GM18951 (cell line): ENCODE data around the gene ARSH.
"Not testable (repeated sequence)": the region's sequence is repeated elsewhere in the genome, so short reads cannot be mapped to it uniquely, and the experiment has no call there.

Experiments used
- POLR2A ChIP-seq: IDR thresholded peaks from 4 replicates; pipeline ENCODE4 v1.6.1; 2011; ENCODE audit warnings: mild to moderate bottlenecking; ENCODE audit not compliant: insufficient read length, insufficient read depth; ENCODE audit errors: extremely low read depth
- in situ Hi-C: fragments of 300-500 bp; cut with MboI; formaldehyde crosslinking; loops from one replicate; pipeline ENCODE4 v1.12.0; 2022; ENCODE audit warnings: low sequenced_read_pairs, mixed read lengths, inconsistent platforms; ENCODE audit not compliant: unreplicated experiment

ARSH gene

GRCh38 chrX:3006495-3006894, at the start of gene ARSH:
Gene ARSH, plus strand, starts transcription at chrX:3006546. Its CDS starts 67 bp downstream, at chrX:3006613.
- no peak for TF ChIP-seq POLR2A
- in situ Hi-C loops: no loop called here

GRCh38 chrX:2958199-2958598, 48.1 kb upstream of the ARSH start:
- in situ Hi-C loops: no loop called here
- TF ChIP-seq POLR2A: no peak

DNA sequence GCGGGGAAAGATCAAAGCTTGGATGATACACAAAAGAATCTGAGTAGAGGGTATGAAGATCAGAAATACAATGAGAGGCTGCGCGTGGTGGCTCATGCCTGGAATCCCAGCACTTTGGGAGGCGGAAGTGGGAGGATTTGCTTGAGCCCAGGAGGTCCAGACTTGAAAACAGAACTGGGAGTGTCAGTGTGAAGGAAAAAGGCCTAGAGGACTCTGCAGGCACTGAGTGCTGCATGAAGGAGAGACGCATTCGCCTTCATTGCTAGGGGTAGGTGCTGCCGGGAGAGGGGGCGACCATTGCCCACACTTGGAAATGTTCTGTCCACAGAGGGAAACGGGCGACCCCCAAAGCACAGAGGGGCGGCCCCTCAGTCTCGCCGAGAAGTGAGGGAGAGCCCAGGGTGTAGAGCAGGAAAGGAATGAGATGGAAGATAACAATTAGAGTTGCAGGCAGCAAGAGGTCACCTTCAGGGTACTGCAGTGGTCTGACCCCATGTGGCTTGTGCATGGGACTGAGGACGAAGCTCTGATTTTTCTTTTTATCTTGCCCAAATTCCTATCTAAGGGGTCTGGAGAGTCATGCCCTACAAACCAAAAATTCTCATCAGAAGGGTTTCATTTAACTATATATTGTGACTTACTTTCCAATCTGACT, 45.4 kb upstream of the ARSH start:
- no peak for TF ChIP-seq POLR2A
- in situ Hi-C loops: no loop called here

DNA sequence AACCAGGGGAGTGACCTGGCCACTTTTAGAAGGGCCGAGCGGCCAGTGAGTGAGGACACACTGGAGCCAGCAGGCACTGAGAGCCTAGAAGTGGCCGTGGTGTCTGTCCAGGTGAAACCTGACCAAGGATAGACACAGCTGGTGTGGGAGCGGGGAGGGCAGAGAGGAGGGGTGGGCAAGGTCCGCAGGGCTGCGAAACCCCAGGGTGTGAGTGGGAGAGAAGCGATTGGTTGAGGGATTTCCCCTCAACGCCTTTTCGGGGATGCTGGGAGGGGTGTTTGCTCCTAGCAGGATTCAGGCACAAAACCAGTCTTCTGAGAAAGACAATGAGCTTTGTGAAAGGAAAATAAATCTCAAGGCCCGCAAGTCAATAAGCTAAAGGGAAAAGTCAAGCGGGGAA, 44.0 kb upstream of the ARSH start:
- in situ Hi-C loops: no loop called here
- no peak for TF ChIP-seq POLR2A

- in situ Hi-C loops: not testable (repeated sequence)
These were observed 42.9 kb upstream of the ARSH start for GRCh38 chrX:2963449-2963848.

GRCh38 chrX:2963992-2964794, 42.2 kb upstream of the ARSH start:
- in situ Hi-C loops: not testable (repeated sequence)

DNA sequence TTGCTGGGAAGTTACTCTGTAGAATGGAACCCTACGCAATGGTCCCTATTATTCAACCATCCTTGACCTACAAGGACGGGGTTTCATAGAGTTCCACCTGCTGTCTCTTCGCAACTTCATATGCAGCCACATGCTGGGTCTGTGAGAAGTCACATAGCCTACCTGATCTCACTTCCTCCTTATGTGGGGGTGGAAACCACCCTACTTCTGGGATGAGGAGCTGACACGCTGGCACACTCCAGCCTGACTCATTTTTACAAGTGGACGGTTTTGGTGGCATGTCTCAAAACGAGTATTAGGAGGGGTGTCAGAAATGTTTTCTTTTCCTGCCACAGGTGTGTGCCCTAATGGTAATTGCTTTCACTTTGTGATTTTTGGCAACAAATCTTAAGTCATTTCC, 40.4 kb upstream of the ARSH start:
- in situ Hi-C loops: no loop called here
- no peak for TF ChIP-seq POLR2A

DNA sequence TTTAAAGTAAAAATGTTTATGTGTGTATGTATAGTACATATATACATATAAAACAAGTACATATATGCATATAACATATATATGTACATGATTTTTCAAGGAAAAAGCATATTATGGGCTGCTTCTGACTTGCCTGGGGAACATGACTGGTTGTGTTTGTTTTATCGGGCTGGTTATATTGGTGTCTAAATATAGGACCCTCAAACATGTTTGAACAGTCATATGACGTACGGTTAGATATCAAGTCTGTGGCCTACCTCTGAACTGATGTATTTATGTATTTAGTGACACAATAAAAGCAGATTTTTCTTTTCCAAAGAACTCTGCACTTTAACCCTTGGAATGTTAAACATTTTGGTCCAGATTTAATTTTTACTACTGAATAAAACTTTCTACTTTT, 39.3 kb upstream of the ARSH start:
- TF ChIP-seq POLR2A: no peak
- in situ Hi-C loops: no loop called here

DNA sequence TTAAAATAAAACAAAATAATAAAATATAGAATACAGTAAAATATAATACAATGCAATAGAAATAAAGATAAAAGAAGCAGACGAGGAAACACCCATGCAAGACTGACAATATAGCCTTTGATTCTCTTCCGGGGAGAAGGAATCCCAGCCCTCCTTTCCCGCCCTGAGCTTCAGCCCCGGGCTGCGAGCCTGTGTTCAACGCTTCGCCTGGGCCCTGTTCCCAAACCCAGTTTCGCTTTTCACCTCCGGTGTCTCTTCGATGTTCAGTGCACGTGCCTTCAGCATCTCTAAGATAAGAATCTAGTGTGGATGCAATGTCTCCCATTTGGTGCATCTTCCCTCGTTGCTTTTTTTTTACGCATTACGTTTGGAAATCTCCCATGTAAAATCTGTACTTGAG, 38.8 kb upstream of the ARSH start:
- in situ Hi-C loops: no loop called here
- TF ChIP-seq POLR2A: no peak

- no peak for TF ChIP-seq POLR2A
- in situ Hi-C loops: no loop called here
These were observed 38.1 kb upstream of the ARSH start for GRCh38 chrX:2967998-2968909.

DNA sequence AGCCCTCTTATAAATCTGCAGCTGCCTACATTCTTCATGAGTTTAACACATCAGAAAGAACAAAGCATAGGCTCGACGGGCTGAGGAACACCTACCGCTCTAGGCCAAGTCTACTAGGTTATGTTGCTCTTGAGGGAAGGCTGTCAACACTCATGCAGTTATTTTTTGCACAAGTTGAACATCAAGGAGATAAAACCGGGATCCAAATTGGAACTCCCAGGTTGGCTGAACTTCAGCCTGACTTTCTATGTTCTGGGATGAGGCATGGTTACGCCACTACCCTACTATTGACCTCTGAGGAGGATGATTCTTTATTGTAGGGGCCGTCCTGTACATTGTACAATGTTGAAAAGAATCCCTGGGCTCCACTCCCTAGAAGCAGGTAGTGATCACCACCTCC, 37.3 kb upstream of the ARSH start:
- in situ Hi-C loops: no loop called here
- TF ChIP-seq POLR2A: no peak

- in situ Hi-C loops: no loop called here
- TF ChIP-seq POLR2A: no peak
These were observed 34.0 kb upstream of the ARSH start for GRCh38 chrX:2972391-2972790.

DNA sequence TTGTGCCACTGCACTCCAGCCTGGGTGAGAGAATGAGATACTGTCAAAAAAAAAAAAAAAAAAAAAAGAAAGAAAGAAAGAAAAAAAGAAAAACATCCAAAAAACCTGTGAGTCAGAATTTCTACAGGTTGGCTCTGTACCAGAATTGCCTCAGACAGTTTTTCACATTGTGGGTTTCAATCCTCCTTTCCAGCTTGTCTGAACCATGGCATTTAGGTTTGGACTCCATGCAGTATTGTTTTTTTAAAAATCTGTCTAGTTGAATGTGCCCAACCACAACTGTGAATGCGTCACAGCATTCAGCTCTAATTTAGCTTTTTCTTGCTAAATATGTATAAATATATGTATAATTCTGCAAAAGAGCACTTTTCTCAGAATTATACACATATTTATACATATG, 31.4 kb upstream of the ARSH start:
- in situ Hi-C loops: no loop called here
- TF ChIP-seq POLR2A: no peak

- in situ Hi-C loops: not testable (repeated sequence)
These were observed 27.7 kb upstream of the ARSH start for GRCh38 chrX:2978639-2979038.
